GM10266 (cell line): ENCODE results near the gene SMC6.

Experiments used
- DNase-seq: peaks from one replicate; pipeline ENCODE4 v3.0.0; 2012; ENCODE audit errors: extremely low spot score
- TF ChIP-seq, protein P1 (sequence below): IDR thresholded peaks from 2 replicates; pipeline ENCODE4 v1.5.1; 2012; ENCODE audit warnings: mild to moderate bottlenecking, low read depth; ENCODE audit not compliant: control insufficient read depth, insufficient read depth; ENCODE audit errors: missing control alignments

Gene SMC6

DNA sequence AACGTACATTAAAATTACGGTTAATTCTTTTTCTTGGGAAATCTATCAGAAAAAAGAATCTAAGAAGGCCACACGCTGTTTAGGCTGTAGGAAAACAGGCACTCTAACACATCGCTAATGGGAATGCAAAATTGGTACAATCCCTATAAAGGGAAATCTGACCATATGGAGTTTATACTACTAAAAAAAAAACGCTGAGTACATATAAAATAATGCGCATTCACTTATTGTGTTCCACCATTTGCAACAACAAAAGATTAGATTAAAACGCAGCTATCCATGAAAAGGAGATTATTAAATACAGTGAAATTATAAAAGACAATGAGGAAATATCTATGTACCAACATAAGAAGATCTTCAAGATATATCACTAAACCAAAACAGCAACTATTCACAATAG lies 62.8 kb downstream of the SMC6 start:
- TF ChIP-seq, protein P1, sequence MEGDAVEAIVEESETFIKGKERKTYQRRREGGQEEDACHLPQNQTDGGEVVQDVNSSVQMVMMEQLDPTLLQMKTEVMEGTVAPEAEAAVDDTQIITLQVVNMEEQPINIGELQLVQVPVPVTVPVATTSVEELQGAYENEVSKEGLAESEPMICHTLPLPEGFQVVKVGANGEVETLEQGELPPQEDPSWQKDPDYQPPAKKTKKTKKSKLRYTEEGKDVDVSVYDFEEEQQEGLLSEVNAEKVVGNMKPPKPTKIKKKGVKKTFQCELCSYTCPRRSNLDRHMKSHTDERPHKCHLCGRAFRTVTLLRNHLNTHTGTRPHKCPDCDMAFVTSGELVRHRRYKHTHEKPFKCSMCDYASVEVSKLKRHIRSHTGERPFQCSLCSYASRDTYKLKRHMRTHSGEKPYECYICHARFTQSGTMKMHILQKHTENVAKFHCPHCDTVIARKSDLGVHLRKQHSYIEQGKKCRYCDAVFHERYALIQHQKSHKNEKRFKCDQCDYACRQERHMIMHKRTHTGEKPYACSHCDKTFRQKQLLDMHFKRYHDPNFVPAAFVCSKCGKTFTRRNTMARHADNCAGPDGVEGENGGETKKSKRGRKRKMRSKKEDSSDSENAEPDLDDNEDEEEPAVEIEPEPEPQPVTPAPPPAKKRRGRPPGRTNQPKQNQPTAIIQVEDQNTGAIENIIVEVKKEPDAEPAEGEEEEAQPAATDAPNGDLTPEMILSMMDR: no peak
- DNase-seq: no peak

DNA sequence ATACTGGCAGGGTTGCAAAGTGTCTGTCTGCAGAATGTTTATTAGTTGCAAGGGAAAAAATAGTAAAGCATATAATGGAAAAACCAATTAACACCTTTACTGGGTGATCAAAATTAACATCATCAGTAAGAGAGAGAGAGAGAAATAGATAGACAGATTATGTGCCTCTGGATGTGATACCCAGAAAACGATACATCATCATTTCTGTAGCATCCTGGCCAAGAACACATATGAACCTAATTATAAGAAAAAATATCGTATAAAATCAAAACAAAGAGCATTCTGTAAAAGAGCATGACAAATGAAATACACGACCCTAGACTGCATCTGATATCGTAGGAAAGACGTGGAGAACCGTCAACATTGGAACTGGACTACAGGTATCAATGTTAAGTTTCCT lies 64.6 kb downstream of the SMC6 start:
- DNase-seq: no peak
- TF ChIP-seq, protein P1: no peak

DNA sequence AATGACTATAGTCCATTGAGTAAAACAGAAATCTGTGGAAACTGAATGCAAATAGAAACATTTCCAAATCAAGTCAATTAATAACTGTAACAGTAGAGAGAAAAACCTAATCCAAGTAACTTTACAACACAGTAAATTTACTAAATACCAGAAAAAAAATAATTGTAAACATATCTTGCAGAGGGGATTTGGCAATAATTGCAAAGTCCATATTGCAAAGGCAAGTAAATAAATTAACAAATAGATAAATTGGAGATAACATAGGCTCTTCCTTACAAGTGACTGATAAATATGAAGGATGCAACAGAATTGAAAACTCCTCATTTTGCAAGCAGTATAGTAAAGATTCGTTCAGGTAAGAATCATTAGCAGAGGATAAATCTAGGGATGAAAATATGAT lies 65.0 kb downstream of the SMC6 start:
- TF ChIP-seq, protein P1: no peak
- DNase-seq: no peak

DNA sequence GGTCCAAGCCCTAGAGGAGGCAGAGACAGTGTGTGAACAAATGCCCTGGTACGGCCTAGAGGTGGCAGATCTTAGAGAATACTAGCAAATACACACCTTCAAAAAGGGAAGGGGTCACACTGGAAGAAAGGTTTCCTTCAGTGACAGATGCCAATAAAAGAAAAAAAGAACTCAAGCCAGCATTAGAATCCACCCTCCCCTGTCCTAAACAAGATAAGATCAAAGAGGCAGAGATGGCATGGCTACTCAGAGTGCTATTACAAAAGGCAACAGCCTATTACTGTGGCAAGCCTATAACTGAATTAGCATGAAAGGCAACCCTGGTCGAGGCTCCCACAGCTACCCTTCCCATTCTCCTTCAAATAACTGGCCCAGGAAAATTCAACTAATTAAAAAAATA lies 69.6 kb downstream of the SMC6 start:
- TF ChIP-seq, protein P1: no peak
- no peak for DNase-seq

DNA sequence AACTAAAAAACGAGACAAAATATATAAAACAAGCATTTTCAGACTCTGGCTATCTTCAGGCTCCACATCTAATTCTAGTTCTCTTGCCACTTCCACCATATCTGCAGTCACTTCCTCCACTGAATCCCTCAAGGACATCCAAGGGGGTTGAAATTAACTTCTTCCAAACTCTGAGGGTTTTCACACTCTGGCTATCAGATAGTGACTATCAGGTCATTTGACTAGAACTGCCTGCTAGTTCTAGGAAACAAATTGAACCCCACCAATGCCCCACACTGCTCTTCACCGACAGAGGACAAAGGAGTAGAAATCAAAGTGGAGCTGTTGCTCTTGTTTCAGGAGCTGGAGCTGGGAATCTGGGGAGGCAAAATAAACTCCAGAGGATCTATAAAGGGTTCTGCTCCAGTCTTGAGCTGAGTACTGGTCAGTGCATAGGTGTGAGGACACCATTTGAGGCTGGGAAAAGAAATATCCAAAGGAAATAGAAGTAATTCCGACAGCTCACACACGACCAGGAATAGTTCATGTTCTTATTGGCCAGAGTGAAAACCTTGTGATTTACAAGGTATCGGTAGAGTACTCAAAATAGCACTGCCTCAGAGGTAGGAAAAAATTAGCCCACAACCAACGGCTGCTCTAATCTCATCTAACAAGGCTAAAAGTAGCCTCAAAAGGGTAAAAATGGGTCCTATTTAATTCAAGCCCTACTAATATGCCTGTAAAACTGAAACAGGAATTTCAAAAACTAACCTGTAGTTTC lies 71.3 kb downstream of the SMC6 start:
- no peak for DNase-seq
- TF ChIP-seq, protein P1: no peak

DNA sequence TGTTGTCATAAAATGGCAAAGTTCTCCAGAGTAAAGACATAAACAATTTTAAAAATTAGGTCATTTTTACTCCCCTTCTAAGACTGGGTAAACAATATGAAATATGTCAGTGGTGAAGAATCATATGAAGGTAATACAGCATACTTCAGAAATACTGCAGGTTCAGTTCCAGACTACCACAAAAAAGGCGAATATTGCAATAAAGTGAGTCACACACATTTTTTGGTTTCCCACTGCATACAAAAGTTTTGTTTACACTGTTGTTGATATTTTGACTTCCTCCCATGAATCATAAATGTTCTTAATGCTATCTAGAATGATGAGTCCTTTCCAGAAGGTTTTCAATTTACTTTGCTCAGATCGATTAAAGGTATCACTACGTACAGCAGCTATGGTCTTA lies 73.5 kb downstream of the SMC6 start:
- TF ChIP-seq, protein P1: no peak

DNA sequence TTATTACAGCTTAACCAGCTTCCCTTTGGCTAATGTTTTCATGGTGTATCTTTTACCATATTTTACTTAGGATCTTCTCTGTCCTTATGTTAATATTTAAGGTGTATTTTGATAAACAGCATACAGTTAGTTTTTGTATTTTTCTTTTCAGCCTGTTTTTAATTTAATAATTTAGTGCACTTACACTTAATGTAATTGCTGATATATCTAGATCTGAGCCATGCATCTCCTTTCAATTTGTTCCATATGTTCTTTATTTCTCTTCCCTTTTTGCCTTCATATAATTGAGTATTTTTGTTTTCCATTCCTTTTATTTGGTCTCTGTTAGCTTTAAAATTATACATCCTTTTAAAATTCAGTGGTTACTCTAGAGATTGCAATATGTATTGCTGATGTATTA lies 78.8 kb downstream of the SMC6 start:
- DNase-seq: no peak
- TF ChIP-seq, protein P1: no peak

More for the DNA sequence above, 73.5 kb downstream of the SMC6 start:
- no peak for DNase-seq
